Measurements from ENCODE around the gene PCMT1. TPM values are rescaled to one million over a fixed set of nuclear protein-coding genes. Genes with fewer than 3 reads are reported as not detected.
A peak's percentile ranks its signal among the peaks of the same experiment; 100 is the strongest.

The PCMT1 gene
- total and polyA plus RNA-seq, 2 experiments from 2014 or later = 137 to 189 TPM

- Histone ChIP-seq H3K36me3 (peaks cover 8% of the 10 kb centered on the region), H3K4me3 (no peak overlapping the region), H3K9me3 (ENCODE audit: low read depth) (no peaks in the 10 kb centered on the region), H3K27ac (no peak overlapping the region), H3K27me3 (no peaks in the 10 kb centered on the region), H3K4me1 (ENCODE audit: low read depth) (no peaks in the 10 kb centered on the region)
- DNase-seq (ENCODE audit: low read depth in 1 of 2, low spot score in 1 of 2) = no peak
- no peak for TF ChIP-seq CTCF (IDR thresholded peaks at IDR 0.05; ENCODE audit: low read depth, low read length)
Measured at GRCh38 chr6:149777624-149778023, 28.1 kb downstream of the PCMT1 start.

DNA sequence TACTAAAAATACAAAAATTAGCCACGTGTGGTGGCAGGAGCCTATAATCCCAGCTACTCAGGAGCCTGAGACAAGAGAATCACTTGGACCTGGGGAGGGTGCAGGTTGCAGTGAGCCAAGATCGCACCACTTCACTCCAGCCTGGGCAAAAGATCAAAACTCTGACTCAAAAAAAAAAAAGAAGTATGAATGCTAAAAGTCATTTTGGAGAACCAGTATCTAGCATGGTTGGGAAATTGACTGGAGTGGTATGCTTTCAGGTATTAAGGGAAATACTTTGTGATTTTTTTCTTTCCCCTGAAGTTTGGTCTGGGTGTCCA is 30.1 kb downstream of the PCMT1 start:
- no peaks in the 10 kb centered on the region for H3K27me3 ChIP-seq
- H3K9me3 ChIP-seq (ENCODE audit: low read depth) = no peaks in the 10 kb centered on the region
- peaks cover 3% of the 10 kb centered on the region for H3K36me3 ChIP-seq
- TF ChIP-seq CTCF (IDR thresholded peaks at IDR 0.05; ENCODE audit: low read depth, low read length) = no peak
- no peak overlapping the region for H3K27ac ChIP-seq
- H3K4me1 ChIP-seq (ENCODE audit: low read depth) = no peaks in the 10 kb centered on the region
- DNase-seq (ENCODE audit: low read depth in 1 of 2, low spot score in 1 of 2) = peak in 1 of 2 donors; percentile 17
- H3K4me3 ChIP-seq = no peak overlapping the region

DNA sequence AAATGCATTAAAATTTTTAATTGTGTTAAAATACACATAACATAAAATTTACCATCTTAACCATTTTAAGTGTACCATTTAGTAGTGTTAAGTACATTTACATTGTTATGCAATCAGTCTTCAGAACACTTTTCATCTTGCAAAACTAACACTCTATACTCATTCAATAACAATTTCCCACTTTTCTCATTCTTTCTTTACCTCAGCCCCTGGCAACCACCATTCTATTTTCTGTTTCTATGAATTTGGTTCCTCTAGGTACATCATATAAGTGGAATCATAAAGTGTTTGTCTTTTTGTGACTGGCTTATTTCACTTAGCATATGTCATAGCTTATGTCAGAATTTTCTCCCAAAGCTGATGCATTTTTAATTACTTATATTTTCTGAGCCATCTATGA is 32.2 kb downstream of the PCMT1 start:
- Histone ChIP-seq H3K9me3 (ENCODE audit: low read depth) (no peaks in the 10 kb centered on the region), H3K4me3 (no peak overlapping the region), H3K4me1 (ENCODE audit: low read depth) (no peaks in the 10 kb centered on the region), H3K27ac (no peak overlapping the region), H3K36me3 (peaks cover 3% of the 10 kb centered on the region), H3K27me3 (no peaks in the 10 kb centered on the region)
- peak in 1 of 2 donors; percentile 2 for DNase-seq (ENCODE audit: low read depth in 1 of 2, low spot score in 1 of 2)
- TF ChIP-seq CTCF (IDR thresholded peaks at IDR 0.05; ENCODE audit: low read depth, low read length) = no peak

DNA sequence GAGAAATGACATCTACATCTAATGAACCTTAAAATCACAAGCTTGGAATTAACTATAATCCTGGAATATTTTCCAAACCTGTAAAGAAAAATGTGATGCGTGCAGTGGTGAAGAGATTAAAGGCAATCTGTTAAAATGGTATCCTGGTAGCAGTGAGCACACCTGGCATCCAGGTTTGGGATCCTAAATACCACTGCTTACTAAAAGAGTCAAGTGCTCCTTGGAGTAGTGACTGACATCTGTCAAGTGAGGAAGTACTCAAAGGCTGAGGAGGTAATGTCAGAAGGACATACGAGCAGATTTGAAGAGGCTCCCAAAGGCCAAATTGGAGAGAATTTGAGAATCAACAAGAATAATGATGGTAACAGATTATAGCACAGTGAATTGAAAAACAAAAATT is 32.8 kb downstream of the PCMT1 start:
- no peaks in the 10 kb centered on the region for H3K27me3 ChIP-seq
- H3K36me3 ChIP-seq = peaks cover 3% of the 10 kb centered on the region
- H3K4me3 ChIP-seq = no peak overlapping the region
- no peaks in the 10 kb centered on the region for H3K9me3 ChIP-seq (ENCODE audit: low read depth)
- H3K27ac ChIP-seq = no peak overlapping the region
- H3K4me1 ChIP-seq (ENCODE audit: low read depth) = no peaks in the 10 kb centered on the region
- TF ChIP-seq CTCF (IDR thresholded peaks at IDR 0.05; ENCODE audit: low read depth, low read length) = no peak
- DNase-seq (ENCODE audit: low read depth in 1 of 2, low spot score in 1 of 2) = no peak

DNA sequence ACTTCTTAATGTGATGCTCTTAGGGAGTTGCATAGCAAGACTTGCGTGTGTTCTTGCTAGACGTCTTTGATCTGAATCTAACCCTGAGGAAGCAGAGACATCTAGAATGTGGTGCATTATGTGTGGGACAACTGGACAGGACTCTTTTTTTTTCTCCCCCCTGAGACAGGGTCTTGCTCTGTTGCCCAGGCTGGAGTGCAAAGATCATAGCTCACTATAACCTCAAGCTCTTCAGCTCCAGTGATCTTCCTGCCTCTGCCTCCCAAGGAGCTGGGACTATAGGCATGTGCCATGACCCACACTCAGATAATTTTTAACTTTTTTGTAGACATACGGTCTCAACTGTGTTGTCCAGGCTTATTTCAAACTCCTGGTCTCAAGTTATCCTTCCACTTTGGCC is 34.0 kb downstream of the PCMT1 start:
- no peak overlapping the region for H3K4me3 ChIP-seq
- H3K27me3 ChIP-seq = no peaks in the 10 kb centered on the region
- H3K9me3 ChIP-seq (ENCODE audit: low read depth) = no peaks in the 10 kb centered on the region
- DNase-seq (ENCODE audit: low read depth in 1 of 2, low spot score in 1 of 2) = no peak
- no peak overlapping the region for H3K27ac ChIP-seq
- TF ChIP-seq CTCF (IDR thresholded peaks at IDR 0.05; ENCODE audit: low read depth, low read length) = no peak
- H3K4me1 ChIP-seq (ENCODE audit: low read depth) = no peaks in the 10 kb centered on the region
- peaks cover 3% of the 10 kb centered on the region for H3K36me3 ChIP-seq

DNA sequence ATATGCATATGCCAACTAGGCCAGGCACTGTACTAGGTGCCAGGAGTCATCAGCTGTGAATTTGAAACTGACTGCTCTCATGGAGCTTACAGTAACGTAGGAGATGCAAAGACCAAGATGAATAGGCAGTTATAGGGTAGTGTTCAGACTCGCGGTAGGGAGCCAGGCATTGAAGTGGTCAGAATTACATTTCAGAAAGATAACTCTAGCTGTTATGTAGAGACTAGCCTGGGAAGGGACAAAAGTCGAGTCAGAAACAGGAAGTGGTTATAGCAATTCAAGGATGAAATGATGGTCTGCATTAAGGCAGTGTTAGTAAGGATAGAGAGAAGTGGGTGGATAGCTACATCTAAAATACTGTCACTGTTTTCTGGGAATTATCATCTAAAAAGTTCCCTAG is 56.6 kb downstream of the PCMT1 start:
- Histone ChIP-seq H3K4me1 (ENCODE audit: low read depth) (no peaks in the 10 kb centered on the region), H3K36me3 (peaks cover 13% of the 10 kb centered on the region), H3K27me3 (no peaks in the 10 kb centered on the region), H3K9me3 (ENCODE audit: low read depth) (no peaks in the 10 kb centered on the region), H3K4me3 (no peak overlapping the region), H3K27ac (no peak overlapping the region)
- no peak for TF ChIP-seq CTCF (IDR thresholded peaks at IDR 0.05; ENCODE audit: low read depth, low read length)
- DNase-seq (ENCODE audit: low read depth in 1 of 2, low spot score in 1 of 2) = peak in 1 of 2 donors; percentile 1
